ENCODE results near the gene PIP4K2B.

The PIP4K2B gene

GRCh38 chr17:38751808-38752307 is 47.5 kb downstream of the PIP4K2B start:
- TF ChIP-seq CTCF (IDR thresholded peaks at IDR 0.05; ENCODE audit: unreplicated experiment in 3 of 3) = no peak
- peaks cover 19% of the 10 kb centered on the region for H3K4me1 Mint-ChIP-seq
- peak overlapping the region; percentile 55 to 82 (median 78) for H3K27ac Mint-ChIP-seq
- peaks cover 18% of the 10 kb centered on the region for H3K36me3 Mint-ChIP-seq (ENCODE audit: low read depth)
- H3K9me3 Mint-ChIP-seq = no peaks in the 10 kb centered on the region
- H3K4me3 Mint-ChIP-seq = peak overlapping the region; percentile 93 to 95 (median 93)
- H3K27me3 Mint-ChIP-seq (ENCODE audit: low read depth) = no peaks in the 10 kb centered on the region

GRCh38 chr17:38751144-38751807 is 48.1 kb downstream of the PIP4K2B start:
- TF ChIP-seq CTCF (IDR thresholded peaks at IDR 0.05; ENCODE audit: unreplicated experiment in 3 of 3) = no peak
- Mint-ChIP-seq H3K36me3 (ENCODE audit: low read depth) (peaks cover 19% of the 10 kb centered on the region), H3K27me3 (ENCODE audit: low read depth) (no peaks in the 10 kb centered on the region), H3K4me3 (peak overlapping the region; percentile 93 to 95 (median 93)), H3K9me3 (no peaks in the 10 kb centered on the region), H3K27ac (peak overlapping the region; percentile 55 to 82 (median 80)), H3K4me1 (peaks cover 24% of the 10 kb centered on the region)

- no peak for TF ChIP-seq CTCF (IDR thresholded peaks at IDR 0.05; ENCODE audit: unreplicated experiment in 3 of 3)
- Mint-ChIP-seq H3K9me3 (no peaks in the 10 kb centered on the region), H3K4me1 (peaks cover 32% of the 10 kb centered on the region), H3K27ac (peak overlapping the region; percentile 36 to 80 (median 55)), H3K27me3 (ENCODE audit: low read depth) (no peaks in the 10 kb centered on the region), H3K36me3 (ENCODE audit: low read depth) (peaks cover 15% of the 10 kb centered on the region), H3K4me3 (peak overlapping the region; percentile 93 to 95 (median 93))
These were observed 48.8 kb downstream of the PIP4K2B start for GRCh38 chr17:38750312-38751121.

DNA sequence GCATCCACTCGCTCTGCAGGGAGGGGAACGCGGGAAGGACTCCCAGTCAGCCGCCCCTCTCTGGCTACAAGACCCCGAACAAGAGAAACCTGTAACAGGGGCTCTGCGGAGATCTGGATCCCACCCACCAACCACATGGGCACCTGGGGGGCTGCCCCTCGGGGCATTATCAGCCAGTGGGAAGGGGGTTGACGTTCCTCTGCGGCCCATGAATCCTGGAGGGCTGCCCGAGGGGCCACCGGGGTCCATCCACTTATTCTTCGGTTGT is 49.4 kb downstream of the PIP4K2B start:
- H3K36me3 Mint-ChIP-seq (ENCODE audit: low read depth) = peaks cover 15% of the 10 kb centered on the region
- H3K4me3 Mint-ChIP-seq = peak overlapping the region; percentile 93 to 95 (median 93)
- peak overlapping the region; percentile 36 to 80 (median 55) for H3K27ac Mint-ChIP-seq
- no peak for TF ChIP-seq CTCF (IDR thresholded peaks at IDR 0.05; ENCODE audit: unreplicated experiment in 3 of 3)
- H3K9me3 Mint-ChIP-seq = no peaks in the 10 kb centered on the region
- peaks cover 33% of the 10 kb centered on the region for H3K4me1 Mint-ChIP-seq
- no peaks in the 10 kb centered on the region for H3K27me3 Mint-ChIP-seq (ENCODE audit: low read depth)

- Mint-ChIP-seq H3K4me1 (peaks cover 38% of the 10 kb centered on the region), H3K27ac (peak overlapping the region; percentile 36 to 80 (median 55)), H3K4me3 (peak overlapping the region; percentile 93 to 95 (median 93)), H3K36me3 (ENCODE audit: low read depth) (peaks cover 11% of the 10 kb centered on the region), H3K9me3 (no peaks in the 10 kb centered on the region), H3K27me3 (ENCODE audit: low read depth) (no peaks in the 10 kb centered on the region)
- TF ChIP-seq CTCF (IDR thresholded peaks at IDR 0.05; ENCODE audit: unreplicated experiment in 3 of 3) = no peak
These were observed 49.9 kb downstream of the PIP4K2B start for GRCh38 chr17:38749223-38750043.
